Activated CD4-positive, alpha-beta T cell treated with anti-CD3 and anti-CD28 coated beads, Interleukin-2, amount 50 U/mL, for 4 hours (primary cell): ENCODE data around the gene LLPH.
A peak's percentile ranks its signal among the peaks of the same experiment; 100 is the strongest.

Source experiments
- DNase-seq, 2 experiments: peaks; one replicate each; pipeline ENCODE4 v3.0.0-alpha.2; 2020

Gene LLPH

DNA sequence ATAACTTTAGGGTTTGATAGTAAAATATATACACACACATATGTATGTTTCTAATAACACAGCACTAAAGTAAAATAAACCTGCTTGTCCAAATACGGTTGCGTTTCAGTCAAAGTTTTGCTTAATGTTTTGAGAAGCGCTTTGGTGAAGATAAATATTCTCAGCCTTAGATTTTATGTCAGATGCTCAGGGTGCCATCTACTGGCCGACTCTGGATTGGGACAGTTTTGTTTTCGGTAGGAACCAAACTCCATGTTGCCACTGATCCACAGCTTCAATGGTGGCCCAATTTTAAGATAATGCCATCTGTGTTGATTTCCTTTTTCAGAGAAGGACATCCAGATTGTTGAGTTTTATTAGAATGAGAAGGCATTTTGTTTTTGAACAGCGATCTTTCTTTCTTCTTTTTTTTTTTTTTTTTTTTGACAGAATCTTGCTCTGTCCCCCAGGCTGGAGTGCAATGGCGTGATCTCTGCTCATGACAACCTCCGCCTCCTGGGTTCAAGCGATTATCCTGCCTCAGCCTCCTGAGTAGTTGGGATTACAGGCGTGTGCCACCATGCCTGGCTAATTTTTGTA lies 43.1 kb downstream of the LLPH start:
- DNase-seq = peak; percentile 17 to 39

- DNase-seq = no peak
Measured at GRCh38 chr12:66085998-66086397, 44.6 kb downstream of the LLPH start.

DNA sequence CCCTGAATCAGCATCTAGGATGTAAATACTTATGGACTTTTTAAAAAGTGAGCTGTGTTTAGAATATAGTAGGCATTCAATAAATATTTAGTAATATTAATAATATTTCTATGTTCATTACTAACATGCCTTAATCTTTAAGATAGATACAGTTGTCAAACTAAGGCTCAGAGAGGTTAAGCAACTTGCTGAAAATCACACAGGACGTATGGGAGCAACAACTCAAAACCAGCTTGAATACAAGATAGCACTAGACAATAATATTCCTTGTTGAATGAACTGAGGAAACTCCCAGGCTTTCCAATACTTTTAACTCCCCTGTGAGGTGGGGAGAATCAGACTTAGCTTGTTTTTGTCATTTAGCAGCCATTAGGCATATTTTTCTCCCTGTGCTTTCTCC lies 45.3 kb downstream of the LLPH start:
- DNase-seq = no peak

GRCh38 chr12:66083766-66084165 lies 46.8 kb downstream of the LLPH start:
- no peak for DNase-seq

DNA sequence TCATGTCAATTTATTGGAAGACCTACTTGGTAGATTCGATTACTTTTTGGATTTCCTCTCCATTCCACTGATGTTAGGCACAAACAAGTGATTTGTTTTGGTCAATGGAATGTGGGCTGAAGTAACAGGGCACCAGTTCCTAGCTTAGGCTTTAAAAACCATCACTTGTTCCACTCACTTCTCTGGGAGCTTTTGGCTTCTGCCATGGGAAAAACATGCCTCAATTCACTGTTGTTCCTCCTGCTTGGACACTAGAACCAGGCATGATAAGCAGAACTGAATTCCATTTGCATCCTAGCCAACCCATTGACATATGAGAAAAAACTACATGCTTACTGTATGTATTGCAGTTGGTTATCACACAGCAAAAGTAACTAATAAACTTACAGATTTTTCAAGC lies 47.8 kb downstream of the LLPH start:
- no peak for DNase-seq

GRCh38 chr12:66080791-66081190 lies 49.8 kb downstream of the LLPH start:
- no peak for DNase-seq

DNA sequence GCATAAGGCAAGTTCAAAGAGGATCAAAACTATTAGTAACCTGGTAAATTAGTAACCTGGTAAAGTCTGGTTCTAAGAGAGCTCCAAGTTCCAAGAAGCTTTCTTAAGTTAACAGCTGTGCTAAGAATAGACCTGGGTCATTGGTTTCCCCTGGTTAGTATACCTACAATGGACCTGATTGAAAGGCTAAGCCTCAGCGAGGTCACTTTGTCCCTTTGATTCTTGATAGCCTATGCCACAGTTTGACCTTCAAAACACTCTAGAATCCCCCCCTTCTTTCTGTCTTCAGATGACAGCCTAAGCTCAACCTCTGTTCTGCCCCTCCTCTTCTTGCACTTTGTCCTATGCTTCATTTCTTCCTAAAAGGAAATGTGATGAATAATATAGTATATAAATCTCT lies 53.0 kb downstream of the LLPH start:
- DNase-seq = no peak

DNA sequence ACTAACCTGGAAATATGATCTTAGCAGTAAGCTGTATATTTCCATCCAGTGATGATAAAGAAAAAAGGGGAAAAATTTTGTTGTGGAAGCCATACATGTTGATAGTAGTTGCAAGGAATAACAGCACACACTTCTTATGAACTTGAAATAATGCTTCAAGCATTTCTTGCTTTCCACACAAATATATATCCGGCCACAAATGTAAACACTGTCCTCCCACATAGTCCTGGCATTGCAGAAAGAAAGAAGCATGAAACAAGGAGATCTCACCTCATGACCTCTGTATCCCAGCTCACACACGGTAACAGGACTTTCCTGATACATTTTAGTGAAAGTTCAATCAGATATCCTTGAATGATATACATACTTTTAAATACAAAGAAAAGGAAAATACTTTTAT lies 56.0 kb downstream of the LLPH start:
- no peak for DNase-seq

DNA sequence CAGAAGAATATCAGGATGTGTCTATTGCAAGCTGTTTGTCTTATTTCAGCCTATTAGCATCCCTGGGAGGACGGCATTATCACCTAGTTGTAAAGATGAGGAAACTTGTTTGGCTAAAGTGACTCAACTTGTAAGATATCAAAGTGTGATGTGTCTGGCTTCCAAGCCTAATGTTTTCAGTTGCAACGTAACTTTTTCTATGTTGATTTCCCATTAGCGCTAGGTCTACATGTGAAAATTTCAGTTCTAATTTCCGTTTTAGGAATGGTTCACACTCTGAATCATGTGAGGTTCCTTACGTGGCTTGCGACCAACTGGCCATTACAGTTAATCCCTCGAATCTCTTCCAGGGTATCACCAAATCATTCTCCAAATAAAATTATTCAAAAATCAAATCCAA lies 58.0 kb downstream of the LLPH start:
- DNase-seq = no peak

GRCh38 chr12:66072135-66072534 lies 58.4 kb downstream of the LLPH start:
- DNase-seq = no peak

- DNase-seq = no peak
Measured at GRCh38 chr12:66071549-66071948, 59.0 kb downstream of the LLPH start.

GRCh38 chr12:66070378-66071120 lies 60.0 kb downstream of the LLPH start:
- DNase-seq = no peak

- no peak for DNase-seq
Measured at GRCh38 chr12:66066929-66067523, 63.5 kb downstream of the LLPH start.
